Mesenchymal stem cell (in vitro differentiated cells and primary cell): ENCODE results near the gene FAM181A.

ENCODE experiments used
- DNase-seq: peaks from one replicate; pipeline ENCODE4 v3.0.0-alpha.2; 2013
- H2AFZ ChIP-seq: one replicate; pipeline ENCODE4 v1.6.1; 2013; ENCODE audit warnings: low read depth, mild to moderate bottlenecking, control low read depth, inconsistent platforms, low read length, moderate library complexity
- H2AK5ac ChIP-seq: 2 replicates; pipeline ENCODE4 v1.6.1; 2013; ENCODE audit warnings: low read length, moderate library complexity, mild to moderate bottlenecking, inconsistent platforms; ENCODE audit not compliant: severe bottlenecking
- H2BK120ac ChIP-seq: one replicate; pipeline ENCODE4 v1.6.1; 2013; ENCODE audit warnings: low read depth, mild to moderate bottlenecking, inconsistent platforms, low read length, moderate library complexity
- H2BK12ac ChIP-seq, 2 experiments: one replicate each; pipeline ENCODE4 v1.6.1; 2013; ENCODE audit warnings: inconsistent platforms in 2 of 2, low read length in 2 of 2, mild to moderate bottlenecking in 2 of 2, moderate library complexity in 2 of 2, control low read depth in 1 of 2
- H2BK15ac ChIP-seq: one replicate; pipeline ENCODE4 v1.6.1; 2013; ENCODE audit warnings: mild to moderate bottlenecking, low read depth, inconsistent platforms; ENCODE audit not compliant: poor library complexity, severe bottlenecking
- H2BK5ac ChIP-seq: 2 replicates; pipeline ENCODE4 v1.6.1; 2013; ENCODE audit warnings: low read depth, mild to moderate bottlenecking, low read length, control low read depth, inconsistent platforms; ENCODE audit not compliant: poor library complexity, severe bottlenecking
- H3K14ac ChIP-seq, 2 experiments: one replicate each; pipeline ENCODE4 v1.6.1; 2013; ENCODE audit warnings: inconsistent platforms in 2 of 2, low read length in 2 of 2, control low read depth in 1 of 2, mild to moderate bottlenecking in 1 of 2, moderate library complexity in 1 of 2
- H3K18ac ChIP-seq, 2 experiments: one replicate each; pipeline ENCODE4 v1.6.1; 2013; ENCODE audit warnings: inconsistent platforms in 2 of 2, low read length in 2 of 2, control low read depth in 1 of 2, low read depth in 1 of 2, mild to moderate bottlenecking in 1 of 2
- H3K23ac ChIP-seq, 2 experiments: one replicate each; pipeline ENCODE4 v1.6.1; 2013; ENCODE audit warnings: inconsistent platforms in 2 of 2, low read length in 2 of 2, mild to moderate bottlenecking in 2 of 2, moderate library complexity in 2 of 2, control low read depth in 1 of 2
- H3K27ac ChIP-seq: 2 replicates; pipeline ENCODE4 v1.5.1; 2013; ENCODE audit warnings: mild to moderate bottlenecking, moderate library complexity, low read length, control low read depth, inconsistent platforms; ENCODE audit not compliant: poor library complexity, severe bottlenecking
- H3K27me3 ChIP-seq, 2 experiments: 2 replicates each; pipeline versions ENCODE4 v1.6.1 to v1.7.0; 2013; ENCODE audit warnings: low read length in 2 of 2, mild to moderate bottlenecking in 2 of 2, moderate library complexity in 2 of 2, control low read depth in 1 of 2, inconsistent platforms in 1 of 2; ENCODE audit not compliant: control insufficient read depth in 1 of 2, insufficient read depth in 1 of 2
- H3K36me3 ChIP-seq, 2 experiments: 2 replicates each; pipeline versions ENCODE4 v1.6.1 to v1.7.0; 2013; ENCODE audit warnings: low read length in 2 of 2, control low read depth in 1 of 2, inconsistent platforms in 1 of 2, low read depth in 1 of 2, mild to moderate bottlenecking in 1 of 2; ENCODE audit not compliant: insufficient read depth in 2 of 2, control insufficient read depth in 1 of 2
- H3K4ac ChIP-seq, 2 experiments: one replicate each; pipeline ENCODE4 v1.6.1; 2013; ENCODE audit warnings: inconsistent platforms in 2 of 2, low read length in 2 of 2, mild to moderate bottlenecking in 2 of 2, moderate library complexity in 2 of 2, control low read depth in 1 of 2, low read depth in 1 of 2
- H3K4me1 ChIP-seq: 2 replicates; pipeline ENCODE4 v1.6.1; 2013; ENCODE audit warnings: low read depth, low read length, control low read depth; ENCODE audit not compliant: control insufficient read depth, insufficient read depth
- H3K4me2 ChIP-seq: 2 replicates; pipeline ENCODE4 v1.6.1; 2013; ENCODE audit warnings: low read length, mild to moderate bottlenecking, inconsistent platforms; ENCODE audit not compliant: poor library complexity, severe bottlenecking
- H3K4me3 ChIP-seq, 2 experiments: 2 replicates each; pipeline versions ENCODE4 v1.5.1 to v1.7.0; 2013; ENCODE audit warnings: low read length in 2 of 2, mild to moderate bottlenecking in 2 of 2, control low read depth in 1 of 2, low read depth in 1 of 2; ENCODE audit not compliant: insufficient read depth in 1 of 2
- H3K79me1 ChIP-seq: replicated peaks from 2 replicates; pipeline ENCODE4 v1.6.1; 2013; ENCODE audit warnings: mild to moderate bottlenecking, control low read depth, low read length, inconsistent platforms; ENCODE audit not compliant: poor library complexity, severe bottlenecking
- H3K9ac ChIP-seq: 2 replicates; pipeline ENCODE4 v1.7.0; 2013; ENCODE audit warnings: mild to moderate bottlenecking, low read length, moderate library complexity
- H3K9me3 ChIP-seq: 2 replicates; pipeline ENCODE4 v1.7.0; 2013; ENCODE audit warnings: mild to moderate bottlenecking, low read length; ENCODE audit not compliant: control insufficient read depth
- H4K8ac ChIP-seq: one replicate; pipeline ENCODE4 v1.6.1; 2013; ENCODE audit warnings: inconsistent platforms, mild to moderate bottlenecking, low read length, moderate library complexity
- H4K91ac ChIP-seq: one replicate; pipeline ENCODE4 v1.6.1; 2013; ENCODE audit warnings: mild to moderate bottlenecking, low read length, inconsistent platforms
- WGBS: methylation state at CpG from one replicate; pipeline ENCODE4 v1.1.7; 2013; ENCODE audit warnings: mixed read lengths; 5-methylcytosine and 5-hydroxymethylcytosine counted together

FAM181A gene

GRCh38 chr14:93917141-93917540 is 10.0 kb upstream of the FAM181A start:
- Histone ChIP-seq H4K91ac (no peak overlapping the region), H3K79me1 (no peaks in the 10 kb centered on the region), H3K4ac (no peak overlapping the region), H3K18ac (no peak overlapping the region), H3K4me2 (no peak overlapping the region), H2BK12ac (no peak overlapping the region), H3K4me1 (no peaks in the 10 kb centered on the region), H3K9me3 (peaks cover 18% of the 10 kb centered on the region), H3K9ac (no peak overlapping the region), H3K36me3 (no peaks in the 10 kb centered on the region), H3K27ac (no peak overlapping the region), H3K14ac (no peak overlapping the region), H2AFZ (no peak overlapping the region), H2BK5ac (no peak overlapping the region), H2BK15ac (no peak overlapping the region), H2BK120ac (no peak overlapping the region), H3K23ac (no peak overlapping the region), H4K8ac (no peak overlapping the region), H3K4me3 (no peak overlapping the region), H3K27me3 (peaks cover 6 to 14% of the 10 kb centered on the region in 2 experiments), H2AK5ac (no peak overlapping the region)
- 70% methylated on average over 7 of the region's 7 CpGs for WGBS
- no peak for DNase-seq

DNA sequence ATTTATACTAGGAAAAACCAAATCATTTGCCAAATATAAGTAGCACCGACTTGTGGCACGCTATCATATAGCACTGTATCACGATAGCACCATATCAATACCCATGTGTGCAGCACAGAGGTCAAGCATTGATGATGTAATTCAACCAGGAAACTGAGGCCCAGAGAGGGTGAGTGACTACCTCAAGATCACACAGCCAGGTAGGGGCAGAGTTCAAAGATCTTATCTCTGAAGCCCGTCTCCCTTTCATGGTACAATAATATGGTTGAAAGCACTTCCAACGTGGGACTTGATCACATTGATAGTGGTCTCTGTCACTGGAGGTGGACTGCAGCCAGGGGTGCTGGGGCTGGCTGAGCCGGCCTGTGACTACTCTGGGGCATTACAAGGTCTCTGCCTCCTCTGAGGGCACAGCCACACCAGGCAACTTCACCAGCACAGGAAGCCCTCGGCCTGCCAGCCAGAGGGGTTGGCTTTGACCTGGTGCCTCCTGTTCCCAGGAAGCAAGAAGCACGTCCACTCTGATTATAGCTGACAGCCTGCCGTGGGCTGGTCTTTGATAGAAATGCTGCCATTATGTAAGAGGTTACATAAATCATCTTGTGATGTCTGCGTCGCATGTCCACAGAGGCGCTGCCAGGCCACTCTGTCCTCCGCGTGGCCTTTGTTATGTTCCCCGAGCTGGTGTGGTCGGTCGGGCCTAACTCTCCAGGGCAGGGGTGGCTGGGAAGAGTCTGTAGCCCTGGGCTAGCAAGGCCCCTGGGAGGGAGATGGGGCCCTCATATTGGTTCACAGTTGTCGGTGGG is 5.9 kb upstream of the FAM181A start:
- Histone ChIP-seq H3K4ac (no peak overlapping the region), H2BK15ac (no peak overlapping the region), H3K4me1 (no peaks in the 10 kb centered on the region), H3K4me2 (no peak overlapping the region), H3K4me3 (no peak overlapping the region), H3K9ac (no peak overlapping the region), H2AFZ (no peak overlapping the region), H2BK5ac (no peak overlapping the region), H3K27me3 (peaks cover 16 to 18% of the 10 kb centered on the region in 2 experiments), H3K18ac (no peak overlapping the region), H3K14ac (no peak overlapping the region), H3K9me3 (peaks cover 18% of the 10 kb centered on the region), H2AK5ac (no peak overlapping the region), H2BK120ac (no peak overlapping the region), H3K79me1 (no peaks in the 10 kb centered on the region), H4K91ac (no peak overlapping the region), H3K36me3 (no peaks in the 10 kb centered on the region), H2BK12ac (no peak overlapping the region), H3K27ac (no peak overlapping the region), H3K23ac (no peak overlapping the region), H4K8ac (no peak overlapping the region)
- 86% methylated on average over 18 of the region's 18 CpGs for WGBS
- DNase-seq = no peak

DNA sequence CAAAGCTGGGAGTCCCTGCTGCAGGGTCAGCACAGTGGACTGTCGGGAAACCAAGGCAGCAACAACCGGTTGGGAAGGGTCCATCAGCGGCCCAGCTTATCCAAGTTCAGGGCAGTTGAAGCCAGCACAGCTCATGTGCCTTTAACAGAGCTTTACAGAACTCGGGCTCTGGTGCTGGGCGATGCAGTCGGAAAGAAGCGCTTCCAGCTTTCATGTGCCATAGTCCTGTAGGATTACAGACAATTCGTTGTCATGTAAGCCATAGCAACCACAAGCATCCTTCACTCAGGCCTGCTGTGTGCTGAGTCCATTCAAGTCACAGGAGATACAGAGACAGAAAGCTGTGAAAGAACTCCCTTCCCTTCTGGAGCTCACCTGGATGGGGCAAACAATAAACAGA is 3.5 kb upstream of the FAM181A start:
- H3K27ac ChIP-seq = no peak overlapping the region
- no peaks in the 10 kb centered on the region for H3K4me1 ChIP-seq
- H2BK15ac ChIP-seq = no peak overlapping the region
- H2BK12ac ChIP-seq = no peak overlapping the region
- H4K8ac ChIP-seq = no peak overlapping the region
- no peak overlapping the region for H2BK120ac ChIP-seq
- no peak overlapping the region for H3K4me3 ChIP-seq
- no peak overlapping the region for H3K18ac ChIP-seq
- H4K91ac ChIP-seq = no peak overlapping the region
- no peak overlapping the region for H3K4ac ChIP-seq
- no peak overlapping the region for H2AK5ac ChIP-seq
- DNase-seq = no peak
- H3K27me3 ChIP-seq = peaks cover 19 to 21% of the 10 kb centered on the region in 2 experiments
- H3K23ac ChIP-seq = no peak overlapping the region
- no peaks in the 10 kb centered on the region for H3K79me1 ChIP-seq
- no peak overlapping the region for H2AFZ ChIP-seq
- H3K9me3 ChIP-seq = peaks cover 10% of the 10 kb centered on the region
- 80% methylated on average over 8 of the region's 8 CpGs for WGBS
- H3K14ac ChIP-seq = no peak overlapping the region
- H3K4me2 ChIP-seq = no peak overlapping the region
- H2BK5ac ChIP-seq = no peak overlapping the region
- H3K9ac ChIP-seq = no peak overlapping the region
- H3K36me3 ChIP-seq = no peaks in the 10 kb centered on the region

GRCh38 chr14:93924592-93925355 is 2.4 kb upstream of the FAM181A start:
- peaks cover under 1% of the 10 kb centered on the region for H3K9me3 ChIP-seq
- 85% methylated on average over 14 of the region's 14 CpGs for WGBS

More at GRCh38 chr14:93924592-93925355, 2.4 kb upstream of the FAM181A start:
- Histone ChIP-seq H2AK5ac (no peak overlapping the region), H3K9ac (no peak overlapping the region), H2BK5ac (no peak overlapping the region), H2BK15ac (no peak overlapping the region), H3K14ac (no peak overlapping the region), H2BK120ac (no peak overlapping the region), H3K4me1 (no peaks in the 10 kb centered on the region), H2BK12ac (no peak overlapping the region), H3K4me3 (no peak overlapping the region), H3K36me3 (no peaks in the 10 kb centered on the region), H3K4ac (no peak overlapping the region), H3K4me2 (no peak overlapping the region), H4K91ac (no peak overlapping the region), H3K23ac (no peak overlapping the region), H3K18ac (no peak overlapping the region), H3K27ac (no peak overlapping the region), H4K8ac (no peak overlapping the region), H3K79me1 (no peaks in the 10 kb centered on the region), H2AFZ (no peak overlapping the region), H3K27me3 (peaks cover 21 to 23% of the 10 kb centered on the region in 2 experiments)
- no peak for DNase-seq
